GM13977 (cell line): ENCODE results near the gene CHMP2B.
"Not testable (repeated sequence)": the region's sequence is repeated elsewhere in the genome, so short reads cannot be mapped to it uniquely, and the experiment has no call there.

Experiments
- DNase-seq: peaks from one replicate; pipeline ENCODE4 v3.0.0; 2012; ENCODE audit warnings: low spot score
- in situ Hi-C: fragments of 300-500 bp; cut with MboI; formaldehyde crosslinking; loops from one replicate; pipeline ENCODE4 v1.12.0; 2022; ENCODE audit warnings: low sequenced_read_pairs, low pct_unique_long_range_greater_than_20kb, mixed read lengths, inconsistent platforms; ENCODE audit not compliant: unreplicated experiment
- TF ChIP-seq, protein P1 (sequence below): IDR thresholded peaks from 2 replicates; pipeline ENCODE4 v1.5.1; 2012; ENCODE audit warnings: mild to moderate bottlenecking, control low read depth; ENCODE audit not compliant: insufficient read depth; ENCODE audit errors: extremely low read depth, missing control alignments

Gene CHMP2B

DNA sequence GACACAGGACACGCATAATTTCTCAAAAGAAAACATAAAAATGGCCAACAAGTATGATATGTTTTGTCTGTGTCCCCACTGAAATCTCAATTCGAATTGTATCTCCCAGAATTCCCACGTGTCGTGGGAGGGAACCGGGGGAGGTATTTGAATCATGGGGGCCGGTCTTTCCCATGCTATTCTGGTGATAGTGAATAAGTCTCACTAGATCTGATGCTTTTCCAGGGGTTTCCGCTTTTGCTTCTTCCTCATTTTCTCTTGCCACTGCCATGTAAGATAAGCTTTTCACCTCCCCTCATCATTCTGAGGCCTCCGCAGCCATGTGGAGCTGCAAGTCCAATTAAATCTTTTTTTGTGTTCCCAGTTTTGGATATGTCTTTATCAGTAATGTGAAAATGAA is 61.3 kb downstream of the CHMP2B start:
- no peak for DNase-seq
- TF ChIP-seq, protein P1, sequence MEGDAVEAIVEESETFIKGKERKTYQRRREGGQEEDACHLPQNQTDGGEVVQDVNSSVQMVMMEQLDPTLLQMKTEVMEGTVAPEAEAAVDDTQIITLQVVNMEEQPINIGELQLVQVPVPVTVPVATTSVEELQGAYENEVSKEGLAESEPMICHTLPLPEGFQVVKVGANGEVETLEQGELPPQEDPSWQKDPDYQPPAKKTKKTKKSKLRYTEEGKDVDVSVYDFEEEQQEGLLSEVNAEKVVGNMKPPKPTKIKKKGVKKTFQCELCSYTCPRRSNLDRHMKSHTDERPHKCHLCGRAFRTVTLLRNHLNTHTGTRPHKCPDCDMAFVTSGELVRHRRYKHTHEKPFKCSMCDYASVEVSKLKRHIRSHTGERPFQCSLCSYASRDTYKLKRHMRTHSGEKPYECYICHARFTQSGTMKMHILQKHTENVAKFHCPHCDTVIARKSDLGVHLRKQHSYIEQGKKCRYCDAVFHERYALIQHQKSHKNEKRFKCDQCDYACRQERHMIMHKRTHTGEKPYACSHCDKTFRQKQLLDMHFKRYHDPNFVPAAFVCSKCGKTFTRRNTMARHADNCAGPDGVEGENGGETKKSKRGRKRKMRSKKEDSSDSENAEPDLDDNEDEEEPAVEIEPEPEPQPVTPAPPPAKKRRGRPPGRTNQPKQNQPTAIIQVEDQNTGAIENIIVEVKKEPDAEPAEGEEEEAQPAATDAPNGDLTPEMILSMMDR: no peak
- in situ Hi-C loops: no loop called here

DNA sequence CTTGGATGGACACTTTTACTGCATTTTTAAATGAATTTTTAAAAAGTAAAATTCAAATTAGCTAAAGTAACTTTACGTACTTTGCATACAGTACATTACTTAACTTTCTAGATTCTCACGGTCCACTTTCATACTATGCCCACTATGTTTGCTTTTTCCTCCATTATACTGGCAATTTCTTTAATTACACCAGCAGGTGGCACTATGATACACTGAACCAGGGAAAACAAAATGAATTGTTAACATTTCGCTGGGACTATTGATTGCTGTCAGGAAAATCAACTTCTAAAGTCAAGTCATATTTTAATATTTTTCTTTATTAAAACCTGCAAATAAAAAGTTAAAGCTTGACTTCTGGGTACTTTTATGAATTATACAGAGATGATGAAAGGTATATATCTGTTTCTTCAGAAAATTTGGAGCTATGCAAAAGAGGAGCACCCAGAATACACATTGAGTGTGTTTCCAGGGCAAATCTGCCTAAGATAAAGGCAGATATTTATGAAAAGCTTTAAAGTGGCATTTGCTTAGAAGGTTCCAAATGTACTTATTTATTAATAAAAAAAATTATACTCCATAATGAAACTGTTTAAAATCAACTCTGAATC is 71.1 kb downstream of the CHMP2B start:
- TF ChIP-seq, protein P1: peak; percentile 66
- in situ Hi-C loops: no loop called here
- DNase-seq: peak; percentile 23

- in situ Hi-C loops, DNase-seq: not testable (repeated sequence)
Measured at GRCh38 chr3:87305031-87305430, 77.9 kb downstream of the CHMP2B start.
